HPDE6-E6E7 (cell line): ENCODE measurements around the gene ZNF790.
"Not testable (repeated sequence)": the region's sequence is repeated elsewhere in the genome, so short reads cannot be mapped to it uniquely, and the experiment has no call there.

ENCODE experiments used
- DNase-seq: peaks from one replicate; pipeline ENCODE4 v3.0.0; 2011; ENCODE audit warnings: missing footprints; ENCODE audit errors: extremely low spot score

The ZNF790 gene

DNA sequence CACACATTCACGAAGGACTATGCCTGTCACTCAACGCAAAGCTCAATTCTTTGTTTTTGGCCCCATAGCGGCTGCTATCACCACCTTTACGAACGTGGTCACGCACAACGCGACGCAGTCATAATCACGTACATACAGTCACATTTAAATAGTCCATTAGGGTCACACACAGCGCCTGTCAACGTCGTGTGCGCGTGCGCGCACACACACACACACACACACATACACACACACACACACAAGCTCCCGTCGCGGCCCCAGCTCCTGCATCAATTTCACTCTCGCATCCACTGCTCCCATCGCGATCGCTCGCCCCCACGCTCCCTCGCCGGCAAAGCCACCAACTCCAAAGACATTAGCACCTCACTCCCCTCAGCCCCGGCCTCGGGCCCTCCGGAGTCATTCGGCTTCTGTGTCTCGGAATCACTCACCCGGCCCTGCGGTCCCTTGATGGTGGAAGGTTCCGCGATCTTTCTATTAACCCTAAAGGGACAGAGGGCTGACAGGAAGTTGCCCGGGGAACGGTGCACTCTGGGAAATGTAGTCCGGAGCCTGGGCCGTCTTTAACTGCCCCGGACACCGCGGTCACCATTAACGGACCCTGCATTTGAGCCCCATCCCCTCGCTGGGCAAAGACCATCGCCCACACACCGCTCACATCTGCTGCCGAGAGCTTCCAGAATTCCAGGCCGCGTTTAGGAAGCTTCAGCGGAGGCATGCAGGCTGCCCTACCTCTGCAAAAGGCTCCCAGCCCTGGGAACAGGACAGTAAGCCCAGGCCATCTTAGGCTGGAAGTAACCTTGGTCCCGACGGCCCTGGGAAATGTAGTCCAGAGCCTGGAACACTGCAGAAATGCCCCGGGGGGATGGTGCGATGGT, at the start of gene ZNF790:
ZNF790 (minus strand) TSS at position 482 of the 878 bp plus-strand sequence. CDS start 12,768 bp downstream, outside the sequence.
- DNase-seq, result peak; percentile 82

DNA sequence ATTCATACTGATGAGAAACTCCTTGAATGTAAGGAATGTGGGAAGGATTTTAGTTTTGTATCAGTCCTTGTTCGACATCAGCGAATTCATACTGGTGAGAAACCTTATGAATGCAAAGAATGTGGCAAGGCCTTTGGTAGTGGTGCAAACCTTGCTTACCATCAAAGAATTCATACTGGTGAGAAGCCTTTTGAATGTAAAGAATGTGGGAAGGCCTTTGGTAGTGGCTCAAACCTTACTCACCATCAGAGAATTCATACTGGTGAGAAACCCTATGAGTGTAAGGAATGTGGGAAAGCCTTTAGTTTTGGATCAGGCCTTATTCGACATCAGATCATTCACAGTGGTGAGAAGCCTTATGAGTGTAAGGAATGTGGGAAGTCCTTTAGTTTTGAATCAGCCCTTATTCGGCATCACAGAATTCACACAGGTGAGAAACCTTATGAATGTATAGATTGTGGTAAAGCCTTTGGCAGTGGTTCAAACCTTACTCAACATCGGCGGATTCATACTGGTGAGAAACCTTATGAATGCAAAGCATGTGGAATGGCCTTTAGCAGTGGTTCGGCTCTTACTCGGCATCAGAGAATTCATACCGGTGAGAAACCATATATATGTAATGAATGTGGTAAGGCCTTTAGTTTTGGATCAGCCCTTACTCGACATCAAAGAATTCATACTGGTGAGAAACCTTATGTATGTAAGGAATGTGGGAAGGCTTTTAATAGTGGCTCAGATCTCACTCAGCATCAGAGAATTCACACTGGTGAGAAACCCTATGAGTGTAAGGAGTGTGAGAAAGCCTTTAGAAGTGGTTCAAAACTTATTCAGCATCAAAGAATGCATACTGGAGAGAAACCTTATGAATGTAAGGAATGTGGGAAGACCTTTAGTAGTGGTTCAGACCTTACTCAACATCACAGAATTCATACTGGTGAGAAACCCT, 39.1 kb upstream of the ZNF790 start:
- no peak for DNase-seq

GRCh38 chr19:36851898-36852297, 13.7 kb upstream of the ZNF790 start:
- no peak for DNase-seq

- DNase-seq, result peak; percentile 73
Observed at GRCh38 chr19:36850559-36851442, 12.6 kb upstream of the ZNF790 start, which contains the start of gene ZNF345. TSS of gene ZNF345 (plus strand) at chr19:36850876. CDS start at chr19:36876831, 25,955 bp downstream.

- DNase-seq, result peak; percentile 89
Observed at GRCh38 chr19:36849701-36850558, 11.7 kb upstream of the ZNF790 start.

DNA sequence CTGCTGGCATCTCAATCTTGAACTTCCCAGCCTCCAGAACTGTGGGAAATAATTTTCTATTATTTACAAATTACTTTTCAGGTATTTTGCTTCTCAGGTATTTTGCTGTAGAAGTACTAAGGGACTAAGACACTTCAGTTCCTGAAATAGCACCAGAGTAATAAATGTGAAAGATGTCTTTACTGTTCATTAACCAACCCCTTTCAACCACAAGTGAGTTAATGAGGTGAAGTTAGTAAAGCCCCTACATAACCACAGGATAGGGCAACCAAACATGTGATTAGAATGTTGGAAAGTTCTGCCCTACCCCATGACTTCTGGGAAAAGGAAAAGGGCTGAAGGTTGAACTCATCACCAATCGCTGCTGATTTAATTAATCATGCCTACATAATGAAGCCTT, 9.8 kb upstream of the ZNF790 start:
- no peak for DNase-seq

- DNase-seq, result no peak
Observed at GRCh38 chr19:36838784-36839324, 667 bp upstream of the ZNF790 start.

GRCh38 chr19:36837176-36837905, 846 bp downstream of the ZNF790 start:
- peak; percentile 3 for DNase-seq

DNA sequence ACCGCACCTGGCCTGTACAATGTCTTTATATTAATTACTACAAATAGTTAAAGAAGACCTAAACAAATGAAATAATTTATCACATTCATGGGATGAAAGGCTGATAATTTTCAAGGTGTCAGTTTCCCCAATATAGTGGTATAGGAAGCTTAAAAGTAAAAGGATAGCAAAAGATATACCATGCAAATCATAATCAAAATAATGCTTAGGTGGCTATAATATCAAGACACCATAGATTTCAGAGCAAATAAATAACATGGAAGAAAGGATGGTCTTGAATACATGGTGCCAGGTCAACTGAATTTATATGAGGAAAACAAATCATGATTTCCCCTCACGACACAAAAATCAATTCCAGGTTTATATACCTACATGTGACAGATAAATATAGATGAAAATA, 4.8 kb downstream of the ZNF790 start:
- no peak for DNase-seq

DNA sequence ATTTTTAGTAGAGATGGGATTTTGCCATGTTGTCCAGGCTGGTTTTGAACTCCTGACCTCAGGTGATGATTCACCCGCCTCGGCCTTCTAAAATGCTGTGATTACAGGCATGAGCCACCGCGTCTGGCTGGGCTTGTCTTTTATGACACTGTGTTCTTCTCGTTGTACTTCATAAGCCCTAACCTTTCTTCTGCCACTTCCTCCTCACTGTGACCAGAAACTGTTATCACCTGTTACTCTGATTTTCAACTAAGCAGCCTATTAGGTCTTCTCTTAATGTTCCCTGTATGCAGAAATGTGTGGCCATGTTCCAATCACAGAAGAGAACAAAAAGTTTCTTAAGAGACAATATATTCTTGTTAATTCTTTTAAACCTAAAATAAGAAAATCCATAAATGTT, 16.4 kb downstream of the ZNF790 start:
- no peak for DNase-seq

DNA sequence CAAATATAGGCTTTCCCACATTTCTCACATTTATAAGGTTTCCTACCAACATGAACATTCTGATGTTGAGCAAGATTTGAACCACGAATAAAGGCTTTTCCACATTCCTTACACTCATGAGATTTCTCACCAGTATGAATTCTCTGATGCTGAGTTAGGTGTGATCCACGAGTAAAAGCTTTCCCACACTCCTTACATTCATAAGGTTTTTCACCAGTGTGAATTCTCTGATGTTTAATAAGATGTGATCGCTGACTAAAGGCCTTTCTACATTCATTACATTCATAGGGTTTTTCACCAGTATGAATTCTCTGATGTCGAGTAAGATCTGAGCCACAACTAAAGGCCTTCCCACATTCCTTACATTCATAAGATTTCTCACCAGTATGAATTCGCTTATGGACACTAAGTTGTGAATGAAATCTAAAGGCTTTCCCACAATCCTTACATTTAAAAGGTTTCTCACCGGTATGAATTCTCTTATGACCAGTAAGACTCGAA, 19.0 kb downstream of the ZNF790 start:
- no peak for DNase-seq

- DNase-seq, result no peak
Observed at GRCh38 chr19:36807029-36807428, 31.2 kb downstream of the ZNF790 start.

DNA sequence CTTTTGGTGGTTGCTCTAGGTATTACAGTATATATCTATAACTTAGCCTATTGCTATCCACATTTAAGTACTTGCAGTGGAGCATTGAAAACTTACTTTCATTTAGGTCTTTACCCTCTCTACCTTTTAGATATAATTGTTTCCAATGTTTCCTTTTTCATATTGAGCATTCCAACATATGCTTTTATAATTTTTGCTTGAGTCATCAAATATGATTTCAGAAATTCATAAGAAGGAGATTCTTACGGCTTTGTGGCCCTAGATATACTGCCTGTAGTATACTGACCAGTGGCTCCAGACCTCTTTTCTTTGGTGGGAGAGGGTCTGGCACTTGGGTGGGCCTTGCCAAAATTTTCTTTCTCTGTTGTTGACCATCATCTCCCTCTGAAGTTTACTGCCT, 32.8 kb downstream of the ZNF790 start:
- no peak for DNase-seq

- no peak for DNase-seq
Observed at GRCh38 chr19:36797786-36798108, 40.4 kb downstream of the ZNF790 start.

DNA sequence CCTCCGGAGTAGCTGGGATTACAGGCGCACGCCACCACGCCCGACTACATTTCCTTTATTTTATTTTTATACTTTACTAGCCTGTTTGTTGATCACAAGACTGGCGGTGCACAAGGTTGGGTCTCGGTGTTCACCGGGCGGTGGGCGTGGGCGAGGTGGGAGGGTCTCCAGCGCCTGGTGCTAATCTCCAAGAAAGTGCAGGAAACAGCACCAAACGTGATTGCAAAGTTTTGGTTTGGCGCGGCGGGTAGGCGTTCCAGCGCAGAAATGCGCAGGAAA, 41.5 kb downstream of the ZNF790 start:
- no peak for DNase-seq

DNA sequence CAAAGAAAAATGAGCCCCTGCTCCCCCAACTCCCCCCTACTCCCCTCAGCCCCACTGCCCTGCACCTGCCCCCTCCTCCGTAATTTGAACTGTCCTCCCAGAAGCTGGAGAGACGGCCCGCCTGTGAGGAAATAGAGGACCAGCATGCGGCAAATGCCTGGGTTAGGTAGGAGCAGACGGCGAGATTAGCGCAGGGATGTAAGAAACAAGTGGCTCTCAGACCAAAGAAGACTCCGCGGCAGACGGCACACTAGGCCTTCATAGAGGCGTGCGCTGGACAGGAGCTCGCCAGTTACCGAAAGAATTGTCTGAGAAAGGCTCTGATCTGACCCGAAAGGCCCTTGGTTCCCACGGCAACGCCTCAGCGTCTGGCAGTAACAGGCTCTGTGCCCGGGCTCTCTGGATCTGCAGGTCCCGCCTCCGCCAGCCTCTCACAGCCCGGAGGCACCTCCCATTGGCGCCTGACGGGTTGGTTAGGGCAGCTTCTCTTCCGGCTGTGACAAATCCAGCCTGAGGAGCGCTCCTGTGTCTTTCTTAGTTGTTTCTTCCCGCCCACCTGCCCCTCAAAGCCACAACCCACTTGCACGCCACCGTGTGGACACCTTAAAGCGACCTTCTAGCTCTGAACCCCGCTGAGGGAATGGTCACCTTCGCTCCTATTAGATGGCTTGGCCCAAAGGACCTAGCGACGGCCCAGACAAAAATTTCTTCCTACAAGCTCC, 46.6 kb downstream of the ZNF790 start:
- not testable (repeated sequence) for DNase-seq

DNA sequence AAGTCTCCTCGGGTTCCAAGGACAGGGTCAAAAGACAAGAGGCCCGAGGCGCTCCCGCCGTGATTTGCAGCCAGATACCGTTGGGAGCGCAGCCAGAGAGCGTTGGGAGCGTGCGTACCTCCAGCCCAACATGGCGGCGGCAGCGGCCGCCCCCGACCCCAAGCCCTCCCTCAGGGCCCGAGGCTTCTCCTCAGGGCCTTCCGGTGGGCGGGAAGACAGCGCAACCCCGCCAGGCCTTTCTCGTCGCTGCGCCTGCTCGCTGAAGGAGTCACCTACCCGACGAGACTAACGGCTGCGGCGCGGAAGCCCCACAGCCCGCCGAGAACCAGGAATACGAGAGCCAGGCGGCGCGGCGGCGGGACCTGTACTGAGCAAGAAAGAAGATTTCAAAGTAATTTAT, 62.4 kb downstream of the ZNF790 start:
- no peak for DNase-seq

DNA sequence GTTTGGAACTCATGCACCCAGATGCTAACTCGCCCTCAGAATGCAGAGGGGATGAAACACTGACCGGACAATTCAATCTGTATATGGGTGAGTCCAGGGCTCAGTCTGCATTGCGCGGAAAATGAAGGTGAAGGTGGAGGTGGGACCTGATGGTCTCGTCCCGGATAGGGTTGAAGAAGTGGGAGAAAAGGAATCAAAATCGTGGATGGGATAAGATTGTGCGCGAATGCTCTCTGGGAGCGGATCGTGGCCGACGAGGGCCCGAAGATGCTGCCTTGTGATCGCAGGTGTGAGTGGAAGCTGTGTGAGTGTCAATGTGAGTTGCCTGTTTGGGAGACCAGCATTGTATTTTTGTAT, 65.0 kb downstream of the ZNF790 start:
- no peak for DNase-seq
